OCI-LY7 (cell line): ENCODE results near the gene POU6F2. TPM values are rescaled to one million over a fixed set of nuclear protein-coding genes. Genes with fewer than 3 reads are reported as not detected.

ENCODE experiments used
- BruUV-seq: library from RNA; stranded (reverse); fragments of 400-500 nt; replicated peaks from 2 replicates; lab custom pipeline; 2021; lab: Mats Ljungman, UMichigan
- CTCF ChIA-PET: fragments of 300-600 bp; sonication (Branson Sonifier 250); formaldehyde crosslinking; loops from one replicate; lab custom pipeline; 2022; ENCODE audit warnings: antibody characterized with exemption; ENCODE audit not compliant: unreplicated experiment; lab: Charles Lee
- POLR2A ChIA-PET: fragments of 300-600 bp; sonication (Branson Sonifier 250); formaldehyde crosslinking; loops from one replicate; lab custom pipeline; 2022; ENCODE audit warnings: antibody characterized with exemption; lab: Charles Lee
- DNase-seq: peaks from one replicate; pipeline ENCODE4 v3.0.0-alpha.2; 2015; ENCODE audit warnings: low spot score
- H2AFZ ChIP-seq: fragments of 200-600 bp; sonication (generic), shearing (Covaris generic); 2 replicates; pipeline ENCODE4 v1.6.1; 2014; ENCODE audit warnings: mild to moderate bottlenecking, antibody characterized with exemption, low read length, moderate library complexity
- H3K27ac ChIP-seq: fragments of 200-600 bp; sonication (generic); 2 replicates; pipeline ENCODE4 v1.5.1; 2014; ENCODE audit warnings: mixed run types, low read depth, mild to moderate bottlenecking, moderate library complexity, low read length, inconsistent platforms; ENCODE audit not compliant: poor library complexity, severe bottlenecking
- H3K36me3 ChIP-seq: fragments of 200-600 bp; sonication (generic); 2 replicates; pipeline ENCODE4 v1.6.1; 2014; ENCODE audit warnings: mild to moderate bottlenecking, antibody characterized with exemption, low read length, moderate library complexity, mixed read lengths; ENCODE audit not compliant: insufficient read depth
- H3K4me1 ChIP-seq: fragments of 200-600 bp; sonication (generic); 2 replicates; pipeline ENCODE4 v1.5.1; 2014; ENCODE audit warnings: mild to moderate bottlenecking, low read length; ENCODE audit not compliant: insufficient read depth, poor library complexity, severe bottlenecking
- H3K4me2 ChIP-seq: fragments of 200-600 bp; sonication (generic); 2 replicates; pipeline ENCODE4 v1.6.1; 2014; ENCODE audit warnings: mild to moderate bottlenecking, low read length
- H3K4me3 ChIP-seq: fragments of 200-600 bp; sonication (generic); 2 replicates; pipeline ENCODE4 v1.5.1; 2014; ENCODE audit warnings: mild to moderate bottlenecking, low read depth, low read length; ENCODE audit not compliant: poor library complexity, severe bottlenecking
- H3K79me2 ChIP-seq: fragments of 200-600 bp; sonication (generic); 2 replicates; pipeline ENCODE4 v1.6.1; 2016; ENCODE audit warnings: low read depth, mild to moderate bottlenecking, low read length, moderate library complexity, mixed read lengths; ENCODE audit not compliant: insufficient read depth
- H3K9me2 ChIP-seq: fragments of 200-600 bp; sonication (generic); 2 replicates; pipeline ENCODE4 v1.6.1; 2016; ENCODE audit warnings: mild to moderate bottlenecking, low read length, mixed read lengths; ENCODE audit not compliant: insufficient read depth
- H3K9me3 ChIP-seq: fragments of 200-600 bp; sonication (generic); 2 replicates; pipeline ENCODE4 v1.6.1; 2014; ENCODE audit warnings: mild to moderate bottlenecking, mixed run types, low read length, mixed read lengths
- H4K20me1 ChIP-seq: fragments of 200-600 bp; sonication (generic); 2 replicates; pipeline ENCODE4 v1.6.1; 2014; ENCODE audit warnings: mild to moderate bottlenecking, antibody characterized with exemption, low read length, moderate library complexity, mixed read lengths; ENCODE audit not compliant: insufficient read depth
- CTCF ChIP-seq: fragments of 200-600 bp; sonication (generic); conservative IDR thresholded peaks from 2 replicates; pipeline ENCODE4 v1.5.1; 2014; ENCODE audit warnings: mild to moderate bottlenecking, antibody characterized with exemption, low read length, moderate library complexity, mixed read lengths
- EZH2phosphoT487 ChIP-seq: fragments of 200-600 bp; sonication (generic); IDR thresholded peaks from 2 replicates; pipeline ENCODE4 v1.6.1; 2018; ENCODE audit warnings: low read depth, borderline replicate concordance, mild to moderate bottlenecking, mixed run types, antibody characterized with exemption, low read length, moderate library complexity, mixed read lengths
- intact Hi-C: fragments of 100-400 bp; cut with micrococcal nuclease; formaldehyde crosslinking; loops from one replicate; pipeline ENCODE4 v1.10.0; 2022; ENCODE audit not compliant: unreplicated experiment
- total RNA-seq, 2 experiments: library from RNA; depleted of rRNA in 1 of 2; stranded (reverse); fragments of >200 nt in 1 of 2; shearing (Covaris generic) in 1 of 2; gene quantifications; 2 replicates each; pipeline ENCODE4 v1.2.3, GENCODE V29; 2014 to 2022

Gene POU6F2
- total RNA-seq, 2 experiments from 2014 or later: 0.40 TPM; not detected in 1

- DNase-seq: no peak
- Histone ChIP-seq H3K36me3 (no peaks in the 10 kb centered on the region), H4K20me1 (no peaks in the 10 kb centered on the region), H2AFZ (no peak overlapping the region), H3K9me3 (no peaks in the 10 kb centered on the region), H3K79me2 (no peaks in the 10 kb centered on the region), H3K4me3 (no peak overlapping the region), H3K27ac (no peak overlapping the region), H3K9me2 (no peaks in the 10 kb centered on the region), H3K4me1 (no peaks in the 10 kb centered on the region), H3K4me2 (no peak overlapping the region)
- BruUV-seq: no TSS peak
- intact Hi-C loops: no loop called here
- POLR2A ChIA-PET: no interaction called here
- CTCF ChIA-PET: no interaction called here
- no peak for TF ChIP-seq EZH2phosphoT487
- TF ChIP-seq CTCF: no peak
Measured at GRCh38 chr7:39095875-39096619, 118.3 kb downstream of the POU6F2 start.

GRCh38 chr7:39098506-39098905 is 120.8 kb downstream of the POU6F2 start:
- H3K4me1 ChIP-seq: no peaks in the 10 kb centered on the region
- no peaks in the 10 kb centered on the region for H4K20me1 ChIP-seq
- no peak for TF ChIP-seq CTCF
- no peak for TF ChIP-seq EZH2phosphoT487
- no peaks in the 10 kb centered on the region for H3K9me3 ChIP-seq
- CTCF ChIA-PET: no interaction called here
- no peak overlapping the region for H2AFZ ChIP-seq
- POLR2A ChIA-PET: interaction anchor here (1.0 kb wide), 1 partner anchor 46 kb away, joined by 3 read pairs; no protein-coding TSS in a partner anchor
- no TSS peak for BruUV-seq
- H3K4me2 ChIP-seq: no peak overlapping the region
- no peaks in the 10 kb centered on the region for H3K9me2 ChIP-seq
- H3K79me2 ChIP-seq: no peaks in the 10 kb centered on the region
- no peaks in the 10 kb centered on the region for H3K36me3 ChIP-seq
- DNase-seq: no peak
- no peak overlapping the region for H3K27ac ChIP-seq
- intact Hi-C loops: no loop called here
- no peak overlapping the region for H3K4me3 ChIP-seq

- Histone ChIP-seq H3K9me2 (no peaks in the 10 kb centered on the region), H3K9me3 (no peaks in the 10 kb centered on the region), H2AFZ (no peak overlapping the region), H3K4me1 (no peaks in the 10 kb centered on the region), H4K20me1 (no peaks in the 10 kb centered on the region), H3K79me2 (no peaks in the 10 kb centered on the region), H3K36me3 (no peaks in the 10 kb centered on the region), H3K4me3 (no peak overlapping the region), H3K27ac (no peak overlapping the region), H3K4me2 (no peak overlapping the region)
- no TSS peak for BruUV-seq
- CTCF ChIA-PET: no interaction called here
- intact Hi-C loops: no loop called here
- POLR2A ChIA-PET: interaction anchor here (0.6 to 1.1 kb wide), 2 partner anchors 25 to 269 kb away, joined by 3 read pairs; no protein-coding TSS in a partner anchor
- TF ChIP-seq CTCF (no peak), EZH2phosphoT487 (no peak)
- DNase-seq: no peak
Measured at GRCh38 chr7:39099146-39099545, 121.4 kb downstream of the POU6F2 start.
